Measurements from ENCODE around the gene CRYBB1.
"Not testable (repeated sequence)": the region's sequence is repeated elsewhere in the genome, so short reads cannot be mapped to it uniquely, and the experiment has no call there.

The CRYBB1 gene

GRCh38 chr22:26635117-26635516 is 17.3 kb upstream of the CRYBB1 start:
- no peak for DNase-seq

- no peak for DNase-seq
Measured at GRCh38 chr22:26634189-26634588, 16.4 kb upstream of the CRYBB1 start.

- DNase-seq, result no peak
Measured at GRCh38 chr22:26632422-26633155, 14.8 kb upstream of the CRYBB1 start.

GRCh38 chr22:26631282-26631681 is 13.5 kb upstream of the CRYBB1 start:
- DNase-seq, result no peak

GRCh38 chr22:26629988-26630761 is 12.3 kb upstream of the CRYBB1 start:
- no peak for DNase-seq

GRCh38 chr22:26624803-26625202 is 7.0 kb upstream of the CRYBB1 start:
- no peak for DNase-seq

- no peak for DNase-seq
Measured at GRCh38 chr22:26623984-26624383, 6.2 kb upstream of the CRYBB1 start.

GRCh38 chr22:26621663-26622062 is 3.8 kb upstream of the CRYBB1 start, which contains the start of gene CRYBA4:
CRYBA4 (plus strand) TSS chr22:26621963; CDS start chr22:26622597, 634 bp downstream.
- no peak for DNase-seq

- no peak for DNase-seq
Measured at GRCh38 chr22:26620197-26620596, 2.4 kb upstream of the CRYBB1 start.

- DNase-seq, result no peak
Measured at GRCh38 chr22:26619510-26619909, 1.7 kb upstream of the CRYBB1 start.

GRCh38 chr22:26618455-26618854 is 628 bp upstream of the CRYBB1 start:
- no peak for DNase-seq

- no peak for DNase-seq
Measured at GRCh38 chr22:26616650-26617049, 1.2 kb downstream of the CRYBB1 start.

- DNase-seq, result no peak
Measured at GRCh38 chr22:26615830-26616435, 1.9 kb downstream of the CRYBB1 start.

- DNase-seq, result no peak
Measured at GRCh38 chr22:26615149-26615548, 2.7 kb downstream of the CRYBB1 start.

- no peak for DNase-seq
Measured at GRCh38 chr22:26614322-26614721, 3.5 kb downstream of the CRYBB1 start.

- DNase-seq, result not testable (repeated sequence)
Measured at GRCh38 chr22:26613753-26614152, 4.1 kb downstream of the CRYBB1 start.

GRCh38 chr22:26612652-26613051 is 5.2 kb downstream of the CRYBB1 start:
- DNase-seq, result no peak

GRCh38 chr22:26610996-26611395 is 6.8 kb downstream of the CRYBB1 start:
- no peak for DNase-seq

- no peak for DNase-seq
Measured at GRCh38 chr22:26610072-26610958, 7.5 kb downstream of the CRYBB1 start.

GRCh38 chr22:26609287-26609686 is 8.5 kb downstream of the CRYBB1 start:
- DNase-seq, result no peak

GRCh38 chr22:26608129-26608528 is 9.7 kb downstream of the CRYBB1 start:
- no peak for DNase-seq

- no peak for DNase-seq
Measured at GRCh38 chr22:26606611-26607010, 11.2 kb downstream of the CRYBB1 start.

- no peak for DNase-seq
Measured at GRCh38 chr22:26604368-26604767, 13.5 kb downstream of the CRYBB1 start.

All from SHP77 treated with DMSO at 0.1 percent for 48 hours (cell line).